GM21786 (cell line): Measurements from ENCODE around the gene AHI1.
"Not testable (repeated sequence)": the region's sequence is repeated elsewhere in the genome, so short reads cannot be mapped to it uniquely, and the experiment has no call there.

Experiments
- ATAC-seq: cut with Tn5 transposase; IDR thresholded peaks from one replicate; pipeline ENCODE4 v1.9.1; 2021; ENCODE audit not compliant: unreplicated experiment

AHI1 gene

DNA sequence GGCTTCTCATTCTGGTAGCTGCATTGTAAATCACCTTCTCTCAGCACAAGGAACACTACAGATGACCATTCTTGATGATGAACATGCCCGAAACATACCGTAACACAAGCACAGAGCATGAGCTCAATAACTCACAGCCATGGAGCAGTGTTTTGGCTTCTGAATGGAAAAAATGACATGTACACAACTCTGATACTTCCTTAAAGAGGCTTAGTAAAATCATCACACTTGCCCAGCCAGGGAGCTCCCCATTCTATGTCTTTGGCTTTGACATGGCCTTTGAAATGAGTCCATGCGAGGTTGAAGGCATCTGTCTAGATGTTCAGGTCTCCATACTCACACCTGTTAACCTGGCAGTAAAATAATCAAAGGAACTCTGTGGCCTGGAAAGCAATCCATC lies 228.8 kb downstream of the AHI1 start:
- ATAC-seq: no peak

DNA sequence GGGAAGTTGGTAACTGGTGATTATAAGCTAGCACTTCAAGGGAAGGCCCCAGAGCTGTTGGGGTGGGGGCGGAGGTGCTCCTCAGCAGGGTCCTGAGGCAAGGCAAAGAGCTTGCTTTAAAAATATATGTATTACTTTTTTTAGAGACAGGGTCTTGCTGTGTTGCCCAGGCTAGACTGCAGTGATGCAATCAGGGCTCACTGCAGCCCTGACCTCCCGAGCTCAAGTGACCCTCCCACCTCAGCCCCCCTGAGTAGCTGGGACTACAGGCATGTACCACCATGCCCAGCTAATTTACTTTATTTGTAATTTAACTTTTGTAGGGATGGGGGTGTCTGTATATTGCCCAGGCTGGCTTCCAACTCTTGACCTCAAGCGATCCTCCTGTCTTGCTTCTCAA lies 229.3 kb downstream of the AHI1 start:
- ATAC-seq: no peak

- no peak for ATAC-seq
Observed at GRCh38 chr6:135267085-135267484, 230.5 kb downstream of the AHI1 start.

GRCh38 chr6:135266675-135267074 lies 230.9 kb downstream of the AHI1 start:
- no peak for ATAC-seq

DNA sequence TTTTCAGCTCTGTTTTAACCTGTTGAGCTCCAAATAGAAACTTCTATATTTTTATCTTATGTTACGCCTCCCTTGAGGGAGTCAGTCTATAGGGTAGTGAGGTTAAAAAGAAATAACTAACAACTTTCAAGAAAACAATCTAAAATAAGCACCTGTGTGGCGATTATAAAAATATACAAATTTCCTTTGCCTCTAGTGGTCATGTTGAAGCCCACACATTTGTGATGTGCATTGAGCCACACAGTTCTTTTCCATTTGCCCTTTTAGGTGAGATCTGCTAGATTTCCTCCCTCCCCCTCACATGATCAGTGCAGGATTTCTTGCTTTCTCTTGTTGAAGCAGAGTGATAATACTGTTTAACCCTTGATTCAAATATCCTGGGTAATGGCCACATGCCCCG lies 232.3 kb downstream of the AHI1 start:
- ATAC-seq: no peak

DNA sequence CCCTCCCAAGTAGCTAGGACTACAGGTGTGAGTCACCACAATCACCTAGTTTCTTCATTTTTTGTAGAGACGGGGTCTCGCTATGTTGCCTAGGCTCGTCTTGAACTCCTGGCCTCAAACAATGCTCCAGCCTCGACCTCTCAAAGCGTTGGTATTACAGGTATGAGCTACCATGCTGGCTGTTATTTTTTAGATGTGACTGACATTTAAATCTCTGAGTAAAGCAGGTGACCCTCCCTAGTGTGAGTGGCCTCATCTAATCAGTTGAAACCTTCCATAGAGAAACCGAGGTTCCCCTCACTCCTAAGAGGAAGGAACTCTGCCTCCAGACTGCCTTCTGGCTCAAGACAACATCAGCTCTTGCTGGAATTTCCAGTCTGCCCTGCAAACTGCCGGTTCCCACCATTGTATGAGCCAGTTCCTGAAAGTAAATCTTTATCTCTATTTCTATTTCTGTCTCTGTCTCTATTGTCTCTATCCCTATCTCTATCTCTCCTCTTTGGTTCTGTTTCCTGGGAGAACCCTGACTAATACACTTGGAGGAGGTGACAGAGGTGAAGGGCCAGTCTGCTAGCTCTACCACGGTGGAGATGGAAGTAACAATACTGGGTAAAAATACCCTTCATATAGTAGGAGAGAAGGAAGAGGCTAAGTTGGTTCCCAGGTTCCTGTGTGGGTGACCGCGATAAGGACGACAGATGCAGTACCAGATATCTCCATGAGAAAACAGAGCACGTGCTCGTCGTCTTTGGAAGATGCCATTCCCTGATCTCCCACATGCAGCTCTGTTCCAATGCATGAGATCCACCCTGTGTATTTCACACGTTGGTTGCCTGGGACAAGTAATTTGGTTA lies 235.4 kb downstream of the AHI1 start:
- ATAC-seq: no peak

DNA sequence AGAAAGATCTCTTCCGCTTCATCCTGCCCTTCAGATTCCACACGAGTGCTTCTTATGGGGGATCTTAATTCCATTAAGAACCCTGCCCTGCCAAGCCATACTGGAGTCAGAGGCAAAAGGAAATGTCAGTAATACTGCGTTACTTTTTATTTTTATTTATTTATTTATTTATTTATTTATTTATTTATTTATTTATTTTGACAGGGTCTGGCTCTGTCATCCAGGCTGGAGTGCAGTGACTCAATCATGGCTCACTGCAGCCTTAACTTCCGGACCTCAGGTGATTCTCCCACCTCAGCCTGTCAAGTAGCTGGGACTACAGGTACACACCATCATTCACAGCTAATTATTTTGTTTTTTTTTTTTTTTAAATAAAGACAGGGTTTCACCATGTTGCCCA lies 236.9 kb downstream of the AHI1 start:
- no peak for ATAC-seq

GRCh38 chr6:135258970-135259369 lies 238.6 kb downstream of the AHI1 start:
- ATAC-seq: no peak

- no peak for ATAC-seq
Observed at GRCh38 chr6:135257631-135258405, 239.7 kb downstream of the AHI1 start.

DNA sequence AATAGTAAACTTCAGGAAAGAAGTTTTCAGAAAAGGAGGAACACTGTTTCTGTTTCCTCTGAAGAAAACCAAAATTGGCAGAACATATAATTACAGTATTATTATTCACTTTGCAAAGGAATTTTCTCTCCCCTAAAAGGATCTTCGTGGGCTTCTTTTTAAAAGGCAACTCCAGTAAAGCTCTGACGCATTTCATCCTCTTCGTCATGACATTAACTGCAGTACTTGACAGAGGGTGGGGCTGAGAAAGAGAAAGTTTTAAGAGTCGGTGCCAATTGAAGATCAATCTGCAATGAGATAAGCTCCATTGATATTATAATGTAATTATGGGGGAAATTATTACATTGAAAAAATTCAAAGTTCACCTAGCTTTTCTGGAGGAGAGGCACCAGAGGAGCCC lies 240.7 kb downstream of the AHI1 start:
- no peak for ATAC-seq

GRCh38 chr6:135254471-135254870 lies 243.1 kb downstream of the AHI1 start:
- no peak for ATAC-seq

GRCh38 chr6:135251498-135252441 lies 245.8 kb downstream of the AHI1 start:
- no peak for ATAC-seq

DNA sequence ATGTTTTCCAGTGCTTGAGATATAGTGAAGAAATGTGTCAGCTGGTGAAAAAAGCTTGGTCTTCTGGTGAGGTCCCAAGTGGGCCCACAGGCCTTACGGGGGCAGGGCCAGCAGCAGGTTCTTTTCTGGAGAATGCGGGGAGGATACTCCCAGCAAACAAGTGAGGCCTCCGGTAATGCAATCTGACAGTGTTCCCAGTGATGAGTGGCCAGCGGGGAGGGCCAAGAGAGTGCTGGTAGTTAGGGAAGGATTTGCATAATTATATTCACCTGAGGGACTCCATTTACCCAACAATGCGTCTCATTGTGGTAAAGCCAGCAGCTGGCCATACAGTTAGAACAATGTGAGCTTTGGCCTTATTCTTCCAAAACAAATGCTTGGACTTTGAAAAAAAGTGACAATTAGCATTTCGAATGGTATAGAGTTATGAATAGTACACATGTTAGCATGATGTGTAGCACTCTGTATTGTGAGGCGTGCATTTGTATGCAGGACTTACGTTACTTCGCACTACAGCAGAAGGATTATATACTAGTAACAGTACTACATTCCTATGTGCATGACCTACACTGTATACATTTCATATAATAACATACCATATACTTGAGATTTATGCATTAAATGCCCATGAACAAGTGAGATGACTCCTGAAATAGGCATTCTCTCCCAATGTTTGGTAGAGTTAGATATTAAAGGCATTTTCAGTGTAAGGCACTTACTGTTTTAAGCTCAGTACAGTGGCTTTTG lies 246.6 kb downstream of the AHI1 start:
- ATAC-seq: no peak

- ATAC-seq: no peak
Observed at GRCh38 chr6:135250234-135250633, 247.3 kb downstream of the AHI1 start.

- ATAC-seq: not testable (repeated sequence)
Observed at GRCh38 chr6:135246412-135247012, 251.0 kb downstream of the AHI1 start.

GRCh38 chr6:135244805-135245204 lies 252.7 kb downstream of the AHI1 start:
- no peak for ATAC-seq

GRCh38 chr6:135243871-135244796 lies 253.4 kb downstream of the AHI1 start:
- no peak for ATAC-seq

DNA sequence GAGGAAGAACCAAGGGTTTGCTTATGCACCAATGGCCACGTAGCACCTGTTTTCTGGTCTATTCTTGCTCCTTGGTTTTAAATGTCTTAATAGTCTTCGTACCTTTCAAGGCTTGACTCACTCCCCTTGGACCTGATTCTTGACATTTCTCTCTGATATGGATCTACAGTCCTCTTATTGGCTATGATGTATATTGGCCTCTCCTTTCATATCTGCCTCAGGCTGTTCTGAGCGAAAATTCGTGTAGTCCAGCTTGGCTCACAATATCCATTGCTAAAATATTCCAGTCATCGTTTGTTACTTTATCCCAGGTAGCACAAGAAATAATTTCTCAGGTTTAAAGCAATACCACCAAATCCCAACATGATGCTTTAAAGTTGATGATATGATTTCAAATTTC lies 256.8 kb downstream of the AHI1 start:
- no peak for ATAC-seq

- no peak for ATAC-seq
Observed at GRCh38 chr6:135236732-135237131, 260.8 kb downstream of the AHI1 start.
